Spleen (tissue), 7 donors: Measurements from ENCODE around the gene SFXN2.

ENCODE experiments used
- CTCF ChIP-seq, 11 experiments: fragments of 200-600 bp in 7 of 11; fragments of 450-650 bp in 4 of 11; sonication (generic) in 4 of 11; IDR thresholded peaks in 8 of 11; conservative IDR thresholded peaks in 3 of 11; 1 replicate in 7 of 11; 2 replicates in 4 of 11; pipeline versions ENCODE4 v1.4.0 to v1.8.0; 2016 to 2021; ENCODE audit warnings: antibody characterized with exemption in 11 of 11, inconsistent platforms in 4 of 11, mild to moderate bottlenecking in 1 of 11
- POLR2A ChIP-seq, 3 donors: fragments of 450-650 bp; IDR thresholded peaks; one replicate each; pipeline ENCODE4 v1.5.1; 2017; ENCODE audit warnings: antibody characterized with exemption in 3 of 3, mild to moderate bottlenecking in 1 of 3
- donor health status: DM: no; HTN: no; CAD: no; lungs with moderate emphysema.
- donor health status: DM: no; HTN: no; CAD: no.
- donor health status: DM: no; HTN: no; CAD: no.

- TF ChIP-seq CTCF (IDR thresholded peaks at IDR 0.05 in 8 of 11, conservative IDR thresholded peaks at IDR 0.05 in 3 of 11) (no peak), POLR2A (IDR thresholded peaks at IDR 0.05) (no peak)
Observed at GRCh38 chr10:102732661-102733060, 18.2 kb downstream of the SFXN2 start.
